Body of pancreas (tissue), 4 donors: ENCODE results near the gene TMEFF2. TPM values are rescaled to one million over a fixed set of nuclear protein-coding genes. Genes with fewer than 3 reads are reported as not detected.
"Not testable (repeated sequence)": the region's sequence is repeated elsewhere in the genome, so short reads cannot be mapped to it uniquely, and the experiment has no call there.

ENCODE experiments used
- ATAC-seq: fragments of 150-250 bp; one replicate; pipeline ENCODE4 v1.9.1; 2016
- DNase-seq, 4 donors: peaks; one replicate each; pipeline ENCODE4 v3.0.0-alpha.2; 2019
- H3K27ac ChIP-seq, 4 donors: fragments of 200-600 bp; sonication (generic); 1 replicate in 3 of 4; 2 replicates in 1 of 4; pipeline versions ENCODE4 v1.5.1 to v1.6.1; 2016 to 2019; ENCODE audit warnings: mild to moderate bottlenecking in 1 of 4, mixed read lengths in 1 of 4, moderate library complexity in 1 of 4
- H3K27me3 ChIP-seq, 2 donors: fragments of 200-600 bp; sonication (generic); one replicate each; pipeline ENCODE4 v1.6.0; 2016; ENCODE audit warnings: mild to moderate bottlenecking in 1 of 2
- H3K36me3 ChIP-seq, 2 donors: fragments of 200-600 bp; sonication (generic); replicated peaks in 1 of 2; 2 replicates each; pipeline ENCODE4 v1.5.1; 2016; ENCODE audit warnings: low read depth in 2 of 2; ENCODE audit not compliant: insufficient read depth in 1 of 2
- H3K4me1 ChIP-seq: fragments of 200-600 bp; sonication (generic); one replicate; pipeline ENCODE4 v1.6.0; 2016
- H3K4me3 ChIP-seq, 2 donors: fragments of 200-600 bp; sonication (generic); 1 replicate in 1 of 2; 2 replicates in 1 of 2; pipeline ENCODE4 v1.5.1; 2016 to 2019
- H3K9me3 ChIP-seq, 3 donors: fragments of 200-600 bp; sonication (generic); 1 replicate in 2 of 3; 2 replicates in 1 of 3; pipeline ENCODE4 v1.5.1; 2016
- POLR2A ChIP-seq, 3 donors: fragments of 450-650 bp; IDR thresholded peaks; one replicate each; pipeline ENCODE4 v1.6.1; 2016; ENCODE audit warnings: antibody characterized with exemption in 3 of 3, mild to moderate bottlenecking in 2 of 3
- WGBS, 2 donors: methylation state at CpG; one replicate each; pipeline ENCODE4 v1.1.5; 2017; 5-methylcytosine and 5-hydroxymethylcytosine counted together
- intact Hi-C: fragments of 100-400 bp; cut with DNase I; formaldehyde crosslinking; loops from one replicate; pipeline ENCODE4 v1.15.1; 2023
- total RNA-seq, 2 donors: library from RNA; depleted of rRNA; stranded (reverse); fragments of >200 nt; gene quantifications; one replicate each; pipeline ENCODE4 v1.1.0, GENCODE V29; 2016
- TF ChIP-seq, protein P1 (sequence below), 7 experiments: fragments of 450-650 bp in 4 of 7; fragments of 200-600 bp in 3 of 7; sonication (generic) in 3 of 7; IDR thresholded peaks; one replicate each; pipeline ENCODE4 v1.5.1; 2016 to 2019; ENCODE audit warnings: antibody characterized with exemption in 7 of 7

Gene TMEFF2
- total RNA-seq, 2 donors from 2014 or later: not detected

DNA sequence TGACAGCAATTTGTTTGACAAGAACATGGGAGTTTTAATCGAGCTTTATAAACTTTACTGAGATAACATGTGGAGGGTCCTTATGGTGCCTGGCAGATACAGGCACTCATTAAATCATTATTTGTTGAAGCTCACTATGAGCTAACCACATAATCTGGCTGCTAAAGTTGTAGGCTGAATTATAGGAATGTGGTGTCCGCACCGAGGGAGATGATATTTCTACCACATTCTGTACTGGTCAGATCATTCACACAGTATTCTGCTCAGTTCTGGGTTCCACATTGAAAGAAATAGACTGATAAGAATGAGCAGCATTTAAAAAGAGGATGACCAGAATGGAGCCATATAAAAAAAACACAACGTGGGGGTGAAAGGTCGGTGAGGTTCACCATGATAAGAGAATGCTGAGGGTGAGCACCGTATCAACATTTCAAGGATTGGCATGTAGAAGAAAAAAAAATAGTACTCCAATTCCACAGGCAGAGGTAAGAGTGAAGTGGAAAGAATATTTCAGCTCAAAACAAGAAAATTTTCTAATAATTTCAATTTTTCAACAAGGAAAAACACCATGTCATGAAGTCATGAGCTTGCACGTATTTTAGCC is 54.4 kb downstream of the TMEFF2 start:
- Histone ChIP-seq H3K27me3 (no peaks in the 10 kb centered on the region), H3K4me3 (no peak overlapping the region), H3K9me3 (no peaks in the 10 kb centered on the region), H3K27ac (no peak overlapping the region), H3K4me1 (no peaks in the 10 kb centered on the region), H3K36me3 (no peaks in the 10 kb centered on the region)
- TF ChIP-seq, protein P1, sequence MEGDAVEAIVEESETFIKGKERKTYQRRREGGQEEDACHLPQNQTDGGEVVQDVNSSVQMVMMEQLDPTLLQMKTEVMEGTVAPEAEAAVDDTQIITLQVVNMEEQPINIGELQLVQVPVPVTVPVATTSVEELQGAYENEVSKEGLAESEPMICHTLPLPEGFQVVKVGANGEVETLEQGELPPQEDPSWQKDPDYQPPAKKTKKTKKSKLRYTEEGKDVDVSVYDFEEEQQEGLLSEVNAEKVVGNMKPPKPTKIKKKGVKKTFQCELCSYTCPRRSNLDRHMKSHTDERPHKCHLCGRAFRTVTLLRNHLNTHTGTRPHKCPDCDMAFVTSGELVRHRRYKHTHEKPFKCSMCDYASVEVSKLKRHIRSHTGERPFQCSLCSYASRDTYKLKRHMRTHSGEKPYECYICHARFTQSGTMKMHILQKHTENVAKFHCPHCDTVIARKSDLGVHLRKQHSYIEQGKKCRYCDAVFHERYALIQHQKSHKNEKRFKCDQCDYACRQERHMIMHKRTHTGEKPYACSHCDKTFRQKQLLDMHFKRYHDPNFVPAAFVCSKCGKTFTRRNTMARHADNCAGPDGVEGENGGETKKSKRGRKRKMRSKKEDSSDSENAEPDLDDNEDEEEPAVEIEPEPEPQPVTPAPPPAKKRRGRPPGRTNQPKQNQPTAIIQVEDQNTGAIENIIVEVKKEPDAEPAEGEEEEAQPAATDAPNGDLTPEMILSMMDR (IDR thresholded peaks at IDR 0.05): no peak
- TF ChIP-seq POLR2A (IDR thresholded peaks at IDR 0.05): no peak
- WGBS, 2 donors: 59 to 67% methylated on average over 7 of the region's 7 CpGs
- DNase-seq (no peak), ATAC-seq (no peak)
- intact Hi-C loops: no loop called here

DNA sequence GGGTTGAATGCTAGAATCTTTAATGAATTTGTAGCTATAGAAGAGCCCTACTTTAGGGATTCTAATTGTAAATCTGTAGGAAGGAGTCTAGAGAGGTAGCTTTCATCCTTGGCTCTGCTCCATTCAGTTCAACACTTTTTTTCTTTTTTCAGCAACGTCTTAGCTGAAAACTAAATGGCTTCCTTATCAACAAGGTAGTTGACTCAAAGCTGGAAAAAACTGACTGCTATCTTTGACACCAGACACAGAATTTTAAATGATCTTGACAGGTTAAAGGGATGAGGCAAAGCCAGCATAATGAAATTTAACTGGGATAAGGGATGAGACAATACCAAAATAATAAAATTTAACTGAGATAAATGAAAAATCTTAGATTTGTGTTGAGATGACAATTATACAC is 54.9 kb downstream of the TMEFF2 start:
- Histone ChIP-seq H3K4me3 (no peak overlapping the region), H3K27ac (no peak overlapping the region), H3K27me3 (no peaks in the 10 kb centered on the region), H3K36me3 (no peaks in the 10 kb centered on the region), H3K9me3 (no peaks in the 10 kb centered on the region), H3K4me1 (no peaks in the 10 kb centered on the region)
- intact Hi-C loops: no loop called here
- ATAC-seq: no peak
- DNase-seq: no peak
- 4 to 19% methylated on average over 1 of the region's 1 CpG for WGBS, 2 donors
- TF ChIP-seq, protein P1 (IDR thresholded peaks at IDR 0.05): no peak
- no peak for TF ChIP-seq POLR2A (IDR thresholded peaks at IDR 0.05)

DNA sequence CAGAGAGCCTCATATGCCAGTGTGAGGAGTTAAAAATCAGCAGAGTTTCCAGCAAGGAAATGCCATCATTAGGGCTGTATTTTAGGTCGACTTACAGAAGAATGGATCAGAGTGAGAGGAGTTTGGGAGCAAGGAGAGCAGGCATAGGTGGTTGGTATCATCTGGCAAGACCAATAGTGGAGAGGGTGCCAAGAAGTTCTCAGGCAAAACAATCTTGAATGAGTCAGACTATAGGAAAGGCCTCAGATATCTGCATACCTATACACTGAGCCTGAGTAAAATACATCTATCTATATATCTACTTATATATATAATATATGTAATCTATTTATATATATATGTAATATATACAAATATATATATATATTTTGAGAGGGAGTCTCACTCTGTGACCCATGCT is 57.3 kb downstream of the TMEFF2 start:
- Histone ChIP-seq H3K4me3 (no peak overlapping the region), H3K9me3 (no peaks in the 10 kb centered on the region), H3K36me3 (no peaks in the 10 kb centered on the region), H3K27me3 (no peaks in the 10 kb centered on the region), H3K4me1 (no peaks in the 10 kb centered on the region), H3K27ac (no peak overlapping the region)
- WGBS, 2 donors: 33 to 42% methylated on average over 1 of the region's 1 CpG
- intact Hi-C loops: no loop called here
- DNase-seq: no peak
- TF ChIP-seq, protein P1 (IDR thresholded peaks at IDR 0.05): no peak
- TF ChIP-seq POLR2A (IDR thresholded peaks at IDR 0.05): no peak
- no peak for ATAC-seq

DNA sequence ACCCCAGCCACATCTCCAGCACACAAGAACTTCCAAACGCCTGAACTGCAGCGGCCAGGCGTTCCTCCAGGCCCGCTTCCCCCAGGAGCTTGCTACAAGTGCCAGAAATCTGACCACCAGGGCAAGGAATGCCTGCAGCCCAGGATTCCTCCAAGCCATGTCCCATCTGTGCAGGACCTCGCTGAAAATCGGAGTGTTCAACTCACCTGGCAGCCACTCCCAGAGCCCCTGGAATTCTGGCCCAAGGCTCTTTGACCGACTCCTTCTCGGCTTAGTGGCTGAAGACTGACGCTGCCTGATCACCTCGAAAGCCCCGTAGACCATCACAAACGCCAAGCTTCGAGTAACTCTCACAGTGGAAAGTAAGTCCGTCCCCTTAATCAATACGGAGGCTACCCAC is 62.1 kb downstream of the TMEFF2 start:
- H3K27me3 ChIP-seq, intact Hi-C loops, H3K4me3 ChIP-seq, H3K4me1 ChIP-seq, H3K27ac ChIP-seq, H3K9me3 ChIP-seq, H3K36me3 ChIP-seq, ATAC-seq, DNase-seq: not testable (repeated sequence)
- WGBS, 2 donors: 85 to 90% methylated on average over 14 to 15 of the region's 15 CpGs

DNA sequence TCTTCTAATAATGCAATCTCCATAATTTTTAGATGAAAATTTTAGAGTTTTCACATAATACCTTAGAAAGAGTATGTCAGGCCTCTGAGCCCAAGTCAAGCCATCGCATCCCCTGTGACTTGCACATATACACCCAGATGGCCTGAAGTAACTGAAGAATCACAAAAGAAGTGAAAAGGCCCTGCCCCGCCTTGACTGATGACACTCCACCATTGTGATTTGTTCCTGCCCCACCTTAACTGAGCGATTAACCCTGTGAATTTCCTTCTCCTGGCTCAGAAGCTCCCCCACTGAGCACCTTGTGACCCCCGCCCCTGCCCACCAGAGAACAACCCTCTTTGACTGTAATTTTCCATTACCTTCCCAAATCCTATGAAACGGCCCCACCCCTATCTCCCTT is 64.4 kb downstream of the TMEFF2 start:
- H3K27ac ChIP-seq, H3K4me3 ChIP-seq, H3K9me3 ChIP-seq, H3K36me3 ChIP-seq, H3K27me3 ChIP-seq, ATAC-seq, DNase-seq, H3K4me1 ChIP-seq, intact Hi-C loops: not testable (repeated sequence)
- WGBS, 2 donors: 72 to 73% methylated on average over 5 of the region's 5 CpGs

DNA sequence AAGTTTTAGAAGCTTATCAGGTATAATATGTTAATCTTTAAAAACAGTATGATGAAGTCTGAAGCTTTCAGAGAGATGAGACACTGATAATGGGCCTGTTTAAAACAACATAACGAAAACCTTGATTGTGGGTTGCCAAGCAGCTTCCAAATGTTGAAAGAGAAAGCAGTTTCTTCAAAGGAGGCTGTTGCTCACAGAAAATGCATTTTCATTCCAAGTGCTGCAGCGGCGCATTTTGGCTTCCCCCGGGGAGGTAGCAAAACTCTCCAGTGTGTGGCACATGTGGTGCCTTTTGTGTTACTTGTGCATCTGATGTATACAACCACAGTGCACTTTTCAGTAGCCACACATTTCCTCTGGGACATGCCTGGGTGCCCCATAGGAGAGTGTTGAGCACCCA is 66.1 kb downstream of the TMEFF2 start:
- intact Hi-C loops: no loop called here
- H3K27ac ChIP-seq: no peak overlapping the region
- 49 to 63% methylated on average over 4 of the region's 4 CpGs for WGBS, 2 donors
- H3K4me3 ChIP-seq: no peak overlapping the region
- DNase-seq (no peak), ATAC-seq (no peak)
- H3K4me1 ChIP-seq: no peaks in the 10 kb centered on the region
- no peaks in the 10 kb centered on the region for H3K36me3 ChIP-seq
- TF ChIP-seq, protein P1 (IDR thresholded peaks at IDR 0.05): no peak
- no peak for TF ChIP-seq POLR2A (IDR thresholded peaks at IDR 0.05)
- H3K9me3 ChIP-seq: no peaks in the 10 kb centered on the region
- H3K27me3 ChIP-seq: no peaks in the 10 kb centered on the region
